WTC11 (cell line): ENCODE results near the gene OGDH. TPM values are rescaled to one million over a fixed set of nuclear protein-coding genes. Genes with fewer than 3 reads are reported as not detected.

Source experiments
- ATAC-seq: fragments of 200-7000 bp; cut with Tn5 transposase; 2 replicates; pipeline ENCODE4 v1.10.0; 2021; ENCODE audit warnings: mild to moderate bottlenecking, moderate library complexity
- CTCF ChIA-PET: fragments of 300-600 bp; sonication (Branson Sonifier 250); formaldehyde crosslinking; loops from one replicate; lab custom pipeline; 2021; ENCODE audit warnings: antibody characterized with exemption; lab: Charles Lee
- POLR2A ChIA-PET: fragments of 350-600 bp; sonication (Branson Sonifier 250); formaldehyde crosslinking; loops from one replicate; lab custom pipeline; 2021; ENCODE audit warnings: antibody characterized with exemption; lab: Charles Lee
- DNase-seq: peaks from one replicate; pipeline ENCODE4 v3.0.0; 2021; ENCODE audit warnings: low spot score
- H3K27ac Mint-ChIP-seq: 2 replicates; pipeline ENCODE4 v1.8.0; 2021; ENCODE audit warnings: mixed read lengths
- H3K27me3 Mint-ChIP-seq: 2 replicates; pipeline ENCODE4 v1.8.0; 2021; ENCODE audit warnings: low read depth, mild to moderate bottlenecking, moderate library complexity, mixed read lengths
- H3K36me3 Mint-ChIP-seq: 2 replicates; pipeline ENCODE4 v1.8.0; 2021; ENCODE audit warnings: mixed read lengths
- H3K4me1 Mint-ChIP-seq: 2 replicates; pipeline ENCODE4 v1.8.0; 2022; ENCODE audit warnings: mixed read lengths
- H3K4me3 Mint-ChIP-seq: 2 replicates; pipeline ENCODE4 v1.8.0; 2021; ENCODE audit warnings: mild to moderate bottlenecking, moderate library complexity, mixed read lengths
- H3K9me3 Mint-ChIP-seq: 2 replicates; pipeline ENCODE4 v1.8.0; 2021; ENCODE audit warnings: mixed read lengths
- GABPB1 ChIP-seq: sonication (generic); formaldehyde crosslinking; IDR thresholded peaks from 2 replicates; pipeline ENCODE4 v1.8.1; 2023; ENCODE audit warnings: mild to moderate bottlenecking, missing genetic modification reagents
- KAT7 ChIP-seq: sonication (generic); formaldehyde crosslinking; IDR thresholded peaks from 2 replicates; pipeline ENCODE4 v1.8.1; 2023; ENCODE audit warnings: missing genetic modification reagents, mild to moderate bottlenecking, borderline replicate concordance
- MXD4 ChIP-seq: fragments of 250-450 bp; sonication (Bioruptor Pico); IDR thresholded peaks from 2 replicates; pipeline ENCODE4 v1.8.0; 2021; ENCODE audit warnings: mild to moderate bottlenecking, moderate library complexity, borderline replicate concordance
- OVOL2 ChIP-seq: fragments of 250-450 bp; sonication (Bioruptor Pico); IDR thresholded peaks from 2 replicates; pipeline ENCODE4 v1.9.0; 2021; ENCODE audit warnings: mild to moderate bottlenecking, borderline replicate concordance
- SOX15 ChIP-seq: fragments of 250-450 bp; sonication (Bioruptor Pico); IDR thresholded peaks from 2 replicates; pipeline ENCODE4 v1.9.0; 2021; ENCODE audit warnings: mild to moderate bottlenecking
- SP1 ChIP-seq: sonication (generic); formaldehyde crosslinking; conservative IDR thresholded peaks from 2 replicates; pipeline ENCODE4 v1.8.1; 2022; ENCODE audit warnings: missing genetic modification reagents
- TCF7 ChIP-seq: sonication (generic); formaldehyde crosslinking; IDR thresholded peaks from 2 replicates; pipeline ENCODE4 v1.8.0; 2022; ENCODE audit warnings: mild to moderate bottlenecking, low read depth, missing genetic modification reagents, moderate library complexity
- TP53 ChIP-seq: sonication (generic); formaldehyde crosslinking; IDR thresholded peaks from 2 replicates; pipeline ENCODE4 v1.8.1; 2023; ENCODE audit warnings: mild to moderate bottlenecking, missing genetic modification reagents
- ZNF396 ChIP-seq: fragments of 250-450 bp; sonication (Bioruptor Pico); IDR thresholded peaks from 2 replicates; pipeline ENCODE4 v1.8.0; 2021; ENCODE audit warnings: mild to moderate bottlenecking, moderate library complexity, borderline replicate concordance
- ZNF416 ChIP-seq: fragments of 250-450 bp; sonication (Bioruptor Pico); IDR thresholded peaks from 2 replicates; pipeline ENCODE4 v1.9.0; 2021; ENCODE audit warnings: mild to moderate bottlenecking, inconsistent platforms
- total RNA-seq: library from RNA; stranded (reverse); gene quantifications from 3 replicates; pipeline ENCODE4 v1.2.3, GENCODE V29; 2021
- TF ChIP-seq, protein P1 (sequence below): sonication (generic); formaldehyde crosslinking; IDR thresholded peaks from 2 replicates; pipeline ENCODE4 v1.8.1; 2023; ENCODE audit warnings: mild to moderate bottlenecking, missing genetic modification reagents, moderate library complexity
- TF ChIP-seq, protein P2 (sequence below): sonication (generic); formaldehyde crosslinking; IDR thresholded peaks from 2 replicates; pipeline ENCODE4 v1.8.1; 2022; ENCODE audit warnings: missing genetic modification reagents, borderline replicate concordance
- TF ChIP-seq, protein P3 (sequence below): sonication (generic); formaldehyde crosslinking; IDR thresholded peaks from 2 replicates; pipeline ENCODE4 v1.8.0; 2023; ENCODE audit warnings: missing genetic modification reagents
- TF ChIP-seq, protein P4 (sequence below): sonication (generic); formaldehyde crosslinking; IDR thresholded peaks from 2 replicates; pipeline ENCODE4 v1.8.1; 2022; ENCODE audit warnings: mild to moderate bottlenecking, missing genetic modification reagents, moderate library complexity, borderline replicate concordance
- TF ChIP-seq, protein P5 (sequence below): sonication (generic); formaldehyde crosslinking; IDR thresholded peaks from 2 replicates; pipeline ENCODE4 v1.8.1; 2023; ENCODE audit warnings: mild to moderate bottlenecking, missing genetic modification reagents
- TF ChIP-seq, protein P6 (sequence below): fragments of 250-450 bp; sonication (Bioruptor Pico); conservative IDR thresholded peaks from 2 replicates; pipeline ENCODE4 v1.9.0; 2021; ENCODE audit warnings: mild to moderate bottlenecking

OGDH gene
- total RNA-seq, 1 experiment from 2014 or later, result 79.6 TPM

DNA sequence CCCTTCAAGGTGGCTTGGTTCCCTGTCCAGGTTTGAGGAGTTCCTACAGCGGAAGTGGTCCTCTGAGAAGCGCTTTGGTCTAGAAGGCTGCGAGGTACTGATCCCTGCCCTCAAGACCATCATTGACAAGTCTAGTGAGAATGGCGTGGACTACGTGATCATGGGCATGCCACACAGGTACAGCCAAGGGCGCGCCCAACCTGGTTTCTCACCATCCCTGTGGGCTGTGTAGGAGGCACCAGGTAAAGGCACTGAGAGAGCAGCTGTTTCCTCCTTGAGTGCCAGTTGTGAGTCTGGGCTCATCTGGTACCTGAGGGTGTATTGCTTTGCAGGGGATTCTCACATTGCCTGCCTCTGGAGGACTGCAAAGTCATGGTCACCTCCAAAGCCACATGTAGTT lies 68.0 kb downstream of the OGDH start (continued):
- no peak for TF ChIP-seq OVOL2
- TF ChIP-seq, all 79 proteins: peak for 0

DNA sequence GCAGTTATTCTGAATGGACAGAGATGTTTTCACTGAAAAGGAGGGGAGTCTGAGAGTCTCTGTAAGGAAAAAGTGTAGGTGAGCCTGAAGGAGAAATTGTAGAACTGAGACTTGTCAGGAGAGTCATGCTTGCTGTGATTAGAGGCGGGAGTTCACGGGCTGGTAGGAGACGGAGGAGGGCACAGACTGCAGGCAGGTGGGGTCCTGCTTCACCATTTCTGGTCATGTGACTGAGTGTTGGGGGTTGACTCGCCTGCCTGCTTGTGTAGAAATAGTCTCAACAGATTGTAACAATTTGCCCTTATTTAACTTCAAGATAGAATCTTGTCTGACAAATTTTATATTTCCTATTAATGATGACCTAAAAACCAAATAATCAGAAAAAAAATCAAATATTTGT lies 70.3 kb downstream of the OGDH start:
- CTCF ChIA-PET, result no interaction called here
- no peak for DNase-seq
- no peak overlapping the region for H3K27ac Mint-ChIP-seq
- H3K27me3 Mint-ChIP-seq, result no peaks in the 10 kb centered on the region
- H3K9me3 Mint-ChIP-seq, result no peaks in the 10 kb centered on the region
- TF ChIP-seq, protein P1, sequence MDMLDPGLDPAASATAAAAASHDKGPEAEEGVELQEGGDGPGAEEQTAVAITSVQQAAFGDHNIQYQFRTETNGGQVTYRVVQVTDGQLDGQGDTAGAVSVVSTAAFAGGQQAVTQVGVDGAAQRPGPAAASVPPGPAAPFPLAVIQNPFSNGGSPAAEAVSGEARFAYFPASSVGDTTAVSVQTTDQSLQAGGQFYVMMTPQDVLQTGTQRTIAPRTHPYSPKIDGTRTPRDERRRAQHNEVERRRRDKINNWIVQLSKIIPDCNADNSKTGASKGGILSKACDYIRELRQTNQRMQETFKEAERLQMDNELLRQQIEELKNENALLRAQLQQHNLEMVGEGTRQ (CRISPR knock-in tag), result peak; percentile 27; the same call in 1 of the 2 replicates
- TF ChIP-seq KAT7 (CRISPR knock-in tag), result no peak
- peaks cover 34% of the 10 kb centered on the region for H3K36me3 Mint-ChIP-seq
- H3K4me1 Mint-ChIP-seq, result no peaks in the 10 kb centered on the region
- POLR2A ChIA-PET, result no interaction called here
- H3K4me3 Mint-ChIP-seq, result no peak overlapping the region
- no peak for ATAC-seq

DNA sequence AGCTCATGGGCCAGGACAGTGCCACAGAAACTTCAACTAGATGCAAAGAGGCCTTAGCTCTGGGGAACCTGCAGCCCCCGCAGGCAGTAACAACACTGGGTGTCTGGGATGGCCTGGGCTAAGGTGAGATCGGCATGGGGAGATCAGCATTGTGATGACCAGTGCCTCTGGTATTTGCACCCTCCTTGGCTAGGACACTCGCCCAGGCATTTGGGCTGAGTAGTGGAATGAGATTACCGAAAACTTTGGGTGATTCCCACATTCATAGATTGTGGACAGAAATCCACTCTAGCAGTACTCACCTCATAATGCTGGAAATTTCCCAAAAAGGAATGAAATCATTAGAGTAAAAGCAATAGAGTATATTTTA lies 71.7 kb downstream of the OGDH start:
- Mint-ChIP-seq H3K4me1 (no peaks in the 10 kb centered on the region), H3K9me3 (no peaks in the 10 kb centered on the region), H3K4me3 (no peak overlapping the region), H3K27me3 (no peaks in the 10 kb centered on the region), H3K27ac (no peak overlapping the region), H3K36me3 (peaks cover 34% of the 10 kb centered on the region)
- ATAC-seq, result no peak
- ChIA-PET CTCF (no interaction called here), POLR2A (no interaction called here)
- TF ChIP-seq ZNF416 (CRISPR knock-in tag), result no peak
- TF ChIP-seq, protein P2, sequence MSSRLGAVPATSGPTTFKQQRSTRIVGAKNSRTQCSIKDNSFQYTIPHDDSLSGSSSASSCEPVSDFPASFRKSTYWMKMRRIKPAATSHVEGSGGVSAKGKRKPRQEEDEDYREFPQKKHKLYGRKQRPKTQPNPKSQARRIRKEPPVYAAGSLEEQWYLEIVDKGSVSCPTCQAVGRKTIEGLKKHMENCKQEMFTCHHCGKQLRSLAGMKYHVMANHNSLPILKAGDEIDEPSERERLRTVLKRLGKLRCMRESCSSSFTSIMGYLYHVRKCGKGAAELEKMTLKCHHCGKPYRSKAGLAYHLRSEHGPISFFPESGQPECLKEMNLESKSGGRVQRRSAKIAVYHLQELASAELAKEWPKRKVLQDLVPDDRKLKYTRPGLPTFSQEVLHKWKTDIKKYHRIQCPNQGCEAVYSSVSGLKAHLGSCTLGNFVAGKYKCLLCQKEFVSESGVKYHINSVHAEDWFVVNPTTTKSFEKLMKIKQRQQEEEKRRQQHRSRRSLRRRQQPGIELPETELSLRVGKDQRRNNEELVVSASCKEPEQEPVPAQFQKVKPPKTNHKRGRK (CRISPR knock-in tag), result no peak
- TF ChIP-seq TP53 (CRISPR knock-in tag), result no peak
- TF ChIP-seq, protein P3, sequence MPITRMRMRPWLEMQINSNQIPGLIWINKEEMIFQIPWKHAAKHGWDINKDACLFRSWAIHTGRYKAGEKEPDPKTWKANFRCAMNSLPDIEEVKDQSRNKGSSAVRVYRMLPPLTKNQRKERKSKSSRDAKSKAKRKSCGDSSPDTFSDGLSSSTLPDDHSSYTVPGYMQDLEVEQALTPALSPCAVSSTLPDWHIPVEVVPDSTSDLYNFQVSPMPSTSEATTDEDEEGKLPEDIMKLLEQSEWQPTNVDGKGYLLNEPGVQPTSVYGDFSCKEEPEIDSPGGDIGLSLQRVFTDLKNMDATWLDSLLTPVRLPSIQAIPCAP, result no peak
- TF ChIP-seq, protein P4, sequence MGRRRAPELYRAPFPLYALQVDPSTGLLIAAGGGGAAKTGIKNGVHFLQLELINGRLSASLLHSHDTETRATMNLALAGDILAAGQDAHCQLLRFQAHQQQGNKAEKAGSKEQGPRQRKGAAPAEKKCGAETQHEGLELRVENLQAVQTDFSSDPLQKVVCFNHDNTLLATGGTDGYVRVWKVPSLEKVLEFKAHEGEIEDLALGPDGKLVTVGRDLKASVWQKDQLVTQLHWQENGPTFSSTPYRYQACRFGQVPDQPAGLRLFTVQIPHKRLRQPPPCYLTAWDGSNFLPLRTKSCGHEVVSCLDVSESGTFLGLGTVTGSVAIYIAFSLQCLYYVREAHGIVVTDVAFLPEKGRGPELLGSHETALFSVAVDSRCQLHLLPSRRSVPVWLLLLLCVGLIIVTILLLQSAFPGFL (CRISPR knock-in tag), result no peak
- no peak for DNase-seq

DNA sequence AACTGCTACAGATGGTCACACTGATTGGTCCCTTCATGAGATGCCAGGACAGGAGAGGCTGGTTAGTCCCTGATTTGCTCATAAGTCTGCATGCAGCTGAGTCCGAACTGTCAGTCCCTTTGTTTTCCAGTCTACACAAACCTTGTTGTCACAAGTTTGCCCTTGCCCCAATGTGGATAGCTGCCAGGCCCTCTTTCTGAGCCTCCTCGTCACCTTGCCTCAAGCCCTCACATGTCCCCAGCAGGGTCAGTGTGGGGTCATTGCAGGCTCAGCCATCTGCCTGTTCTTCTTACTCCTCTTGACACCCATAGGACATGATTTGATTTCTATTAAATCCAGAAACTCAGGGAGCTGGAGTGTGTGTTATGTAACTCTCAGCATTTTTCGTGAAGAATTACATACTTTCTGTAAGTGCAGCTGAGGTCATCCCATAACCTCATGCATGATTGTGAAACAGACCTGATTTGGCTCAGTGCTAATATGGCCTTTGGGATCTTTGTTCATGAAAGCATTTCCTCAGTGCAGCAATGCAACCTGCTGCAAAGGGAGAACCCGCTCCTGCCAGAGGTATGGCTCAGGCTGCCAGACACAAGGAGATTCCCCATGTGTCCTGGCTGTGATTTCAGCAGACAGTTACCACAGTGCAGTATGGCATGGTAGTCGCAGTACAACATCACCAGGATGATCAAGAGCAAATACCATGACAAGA lies 72.2 kb downstream of the OGDH start:
- H3K36me3 Mint-ChIP-seq, result peaks cover 35% of the 10 kb centered on the region
- POLR2A ChIA-PET, result no interaction called here
- CTCF ChIA-PET, result no interaction called here
- no peak for DNase-seq
- no peak for ATAC-seq
- H3K9me3 Mint-ChIP-seq, result no peaks in the 10 kb centered on the region
- H3K27ac Mint-ChIP-seq, result peak overlapping the region; percentile 10; the same call in 1 of the 2 replicates
- no peaks in the 10 kb centered on the region for H3K4me1 Mint-ChIP-seq
- H3K27me3 Mint-ChIP-seq, result no peaks in the 10 kb centered on the region
- TF ChIP-seq SOX15 (CRISPR knock-in tag), result no peak
- TF ChIP-seq GABPB1 (CRISPR knock-in tag), result peak; percentile 50
- H3K4me3 Mint-ChIP-seq, result no peak overlapping the region

DNA sequence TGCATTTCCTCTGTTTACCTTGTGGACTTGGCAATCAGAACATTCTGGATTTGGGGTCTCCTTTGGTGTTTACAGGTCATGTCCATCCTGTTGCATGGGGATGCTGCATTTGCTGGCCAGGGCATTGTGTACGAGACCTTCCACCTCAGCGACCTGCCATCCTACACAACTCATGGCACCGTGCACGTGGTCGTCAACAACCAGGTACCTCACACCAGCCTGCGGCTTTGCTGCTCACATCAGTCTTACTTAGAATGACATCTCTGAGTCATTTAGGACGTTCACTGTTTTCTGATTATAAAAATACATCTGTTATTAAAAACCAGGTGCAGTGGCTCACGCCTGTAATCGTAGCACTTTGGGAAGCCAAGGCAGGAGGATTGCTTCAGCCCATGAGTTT lies 75.2 kb downstream of the OGDH start:
- Mint-ChIP-seq H3K4me3 (no peak overlapping the region), H3K36me3 (peaks cover 29% of the 10 kb centered on the region), H3K9me3 (no peaks in the 10 kb centered on the region), H3K27ac (no peak overlapping the region), H3K4me1 (no peaks in the 10 kb centered on the region), H3K27me3 (no peaks in the 10 kb centered on the region)
- POLR2A ChIA-PET, result no interaction called here
- CTCF ChIA-PET, result no interaction called here
- no peak for ATAC-seq
- no peak for TF ChIP-seq ZNF396 (CRISPR knock-in tag)
- TF ChIP-seq SP1, result no peak
- TF ChIP-seq, protein P5, sequence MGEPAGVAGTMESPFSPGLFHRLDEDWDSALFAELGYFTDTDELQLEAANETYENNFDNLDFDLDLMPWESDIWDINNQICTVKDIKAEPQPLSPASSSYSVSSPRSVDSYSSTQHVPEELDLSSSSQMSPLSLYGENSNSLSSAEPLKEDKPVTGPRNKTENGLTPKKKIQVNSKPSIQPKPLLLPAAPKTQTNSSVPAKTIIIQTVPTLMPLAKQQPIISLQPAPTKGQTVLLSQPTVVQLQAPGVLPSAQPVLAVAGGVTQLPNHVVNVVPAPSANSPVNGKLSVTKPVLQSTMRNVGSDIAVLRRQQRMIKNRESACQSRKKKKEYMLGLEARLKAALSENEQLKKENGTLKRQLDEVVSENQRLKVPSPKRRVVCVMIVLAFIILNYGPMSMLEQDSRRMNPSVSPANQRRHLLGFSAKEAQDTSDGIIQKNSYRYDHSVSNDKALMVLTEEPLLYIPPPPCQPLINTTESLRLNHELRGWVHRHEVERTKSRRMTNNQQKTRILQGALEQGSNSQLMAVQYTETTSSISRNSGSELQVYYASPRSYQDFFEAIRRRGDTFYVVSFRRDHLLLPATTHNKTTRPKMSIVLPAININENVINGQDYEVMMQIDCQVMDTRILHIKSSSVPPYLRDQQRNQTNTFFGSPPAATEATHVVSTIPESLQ, result no peak
- TF ChIP-seq, protein P6, sequence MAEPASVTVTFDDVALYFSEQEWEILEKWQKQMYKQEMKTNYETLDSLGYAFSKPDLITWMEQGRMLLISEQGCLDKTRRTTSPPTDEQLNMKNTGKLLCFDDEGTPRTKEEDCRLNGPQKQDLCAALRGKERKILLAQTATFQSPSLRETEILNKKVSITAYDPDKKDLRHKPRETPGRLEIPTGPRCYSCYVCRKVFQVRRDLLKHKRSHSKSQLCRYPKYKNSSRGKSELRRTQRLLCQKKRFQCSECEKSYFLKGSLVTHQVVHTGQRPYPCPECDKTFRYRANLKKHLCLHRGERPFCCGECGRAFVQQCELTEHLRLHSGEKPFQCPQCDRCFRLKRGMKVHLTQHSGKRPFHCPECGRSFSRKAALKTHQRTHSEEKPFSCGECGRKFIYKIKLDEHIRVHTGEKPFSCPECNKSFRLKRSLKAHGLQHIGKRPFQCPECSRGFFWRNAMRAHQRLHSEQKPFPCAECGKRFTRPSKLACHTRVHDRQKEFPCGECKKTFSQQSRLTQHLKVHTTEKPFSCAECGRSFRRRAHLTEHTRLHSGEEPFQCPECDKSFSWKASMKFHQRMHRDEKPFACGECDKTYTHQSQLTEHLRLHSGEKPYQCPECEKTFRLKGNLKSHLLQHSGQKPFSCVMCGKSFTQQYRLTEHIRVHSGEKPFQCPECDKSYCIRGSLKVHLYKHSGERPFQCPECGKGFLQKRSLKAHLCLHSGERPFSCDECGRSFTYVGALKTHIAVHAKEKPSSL (CRISPR knock-in tag), result no peak
- TF ChIP-seq MXD4 (CRISPR knock-in tag), result no peak
- TF ChIP-seq TCF7 (CRISPR knock-in tag), result no peak
- no peak for DNase-seq
